T47D (cell line): Measurements from ENCODE around the gene CLCN2.

ENCODE experiments used
- DNase-seq, 2 experiments: peaks; one replicate each; pipeline versions ENCODE4 v3.0.0 to v3.0.0-alpha.2; 2011 to 2012; ENCODE audit warnings: low read depth in 1 of 2, low spot score in 1 of 2
- JUND ChIP-seq: IDR thresholded peaks from 2 replicates; pipeline ENCODE4 v1.6.1; 2012; ENCODE audit warnings: low read depth
- in situ Hi-C: cut with HindIII; loops from 2 replicates; pipeline ENCODE4 v1.10.0; 2016; ENCODE audit warnings: low sequenced_read_pairs, low pct_unique_long_range_greater_than_20kb

The CLCN2 gene

GRCh38 chr3:184386047-184386806, 24.8 kb upstream of the CLCN2 start:
- in situ Hi-C loops = no loop called here
- no peak for TF ChIP-seq JUND
- no peak for DNase-seq

GRCh38 chr3:184384856-184385422, 23.5 kb upstream of the CLCN2 start:
- TF ChIP-seq JUND = no peak
- DNase-seq = no peak
- in situ Hi-C loops = no loop called here

GRCh38 chr3:184384342-184384741, 22.9 kb upstream of the CLCN2 start:
- no peak for DNase-seq
- in situ Hi-C loops = no loop called here
- no peak for TF ChIP-seq JUND

GRCh38 chr3:184383033-184383740, 21.8 kb upstream of the CLCN2 start:
- in situ Hi-C loops = no loop called here
- no peak for DNase-seq
- TF ChIP-seq JUND = no peak

GRCh38 chr3:184382326-184383032, 21.1 kb upstream of the CLCN2 start:
- in situ Hi-C loops = no loop called here
- no peak for TF ChIP-seq JUND
- DNase-seq = no peak

GRCh38 chr3:184381261-184382224, 20.1 kb upstream of the CLCN2 start:
- DNase-seq = no peak
- no peak for TF ChIP-seq JUND

GRCh38 chr3:184380627-184381260, 19.3 kb upstream of the CLCN2 start:
- TF ChIP-seq JUND = no peak
- DNase-seq = no peak
- in situ Hi-C loops = no loop called here

More at GRCh38 chr3:184381261-184382224, 20.1 kb upstream of the CLCN2 start:
- in situ Hi-C loops = no loop called here

- in situ Hi-C loops = no loop called here
- TF ChIP-seq JUND = no peak
- peak; percentile 74 to 98 for DNase-seq
Observed at GRCh38 chr3:184380185-184380626, 18.8 kb upstream of the CLCN2 start.

GRCh38 chr3:184379358-184380184, 18.2 kb upstream of the CLCN2 start, which contains the start of gene CHRD:
TSS of gene CHRD (plus strand) at chr3:184380054. CDS start at chr3:184380319, 265 bp downstream.
- TF ChIP-seq JUND = no peak
- in situ Hi-C loops = no loop called here
- DNase-seq = no peak

GRCh38 chr3:184378651-184379357, 17.4 kb upstream of the CLCN2 start:
- DNase-seq = peak in 1 of 2 experiments; percentile 57
- no peak for TF ChIP-seq JUND
- in situ Hi-C loops = no loop called here
